SKM-1 treated with dmso at 0.1 percent for 144 hours (cell line): ENCODE data around the gene NTN5.
"Not testable (repeated sequence)": the region's sequence is repeated elsewhere in the genome, so short reads cannot be mapped to it uniquely, and the experiment has no call there.

Experiments used
- DNase-seq: peaks from one replicate; lab custom pipeline; 2025; ENCODE audit not compliant: unreplicated experiment; lab: John Stamatoyannopoulos, UW

The NTN5 gene

GRCh38 chr19:48670699-48671445, 1.9 kb downstream of the NTN5 start:
- DNase-seq = no peak

GRCh38 chr19:48669903-48670668, 2.7 kb downstream of the NTN5 start:
- DNase-seq = no peak

- no peak for DNase-seq
Measured at GRCh38 chr19:48668761-48669160, 4.1 kb downstream of the NTN5 start.

- DNase-seq = no peak
Measured at GRCh38 chr19:48668332-48668731, 4.5 kb downstream of the NTN5 start.

- DNase-seq = no peak
Measured at GRCh38 chr19:48665786-48666185, 7.0 kb downstream of the NTN5 start.

GRCh38 chr19:48664476-48664875, 8.3 kb downstream of the NTN5 start:
- DNase-seq = no peak

- no peak for DNase-seq
Measured at GRCh38 chr19:48663667-48664066, 9.2 kb downstream of the NTN5 start.

- no peak for DNase-seq
Measured at GRCh38 chr19:48661711-48662090, 11.1 kb downstream of the NTN5 start.

- peak; percentile 75 for DNase-seq
Measured at GRCh38 chr19:48660852-48661710, 11.7 kb downstream of the NTN5 start.

GRCh38 chr19:48659768-48660167, 13.0 kb downstream of the NTN5 start:
- DNase-seq = peak; percentile 66

- no peak for DNase-seq
Measured at GRCh38 chr19:48658483-48658882, 14.3 kb downstream of the NTN5 start.

- DNase-seq = not testable (repeated sequence)
Measured at GRCh38 chr19:48657828-48658227, 15.0 kb downstream of the NTN5 start.

- DNase-seq = no peak
Measured at GRCh38 chr19:48656840-48657474, 15.9 kb downstream of the NTN5 start.

GRCh38 chr19:48654299-48655059, 18.3 kb downstream of the NTN5 start:
- DNase-seq = no peak

- DNase-seq = no peak
Measured at GRCh38 chr19:48651683-48652048, 21.2 kb downstream of the NTN5 start.

GRCh38 chr19:48650974-48651682, 21.7 kb downstream of the NTN5 start:
- DNase-seq = no peak

GRCh38 chr19:48648134-48648533, 24.7 kb downstream of the NTN5 start:
- no peak for DNase-seq

- DNase-seq = no peak
Measured at GRCh38 chr19:48646722-48647216, 26.0 kb downstream of the NTN5 start.

GRCh38 chr19:48646001-48646721, 26.7 kb downstream of the NTN5 start, which contains the start of gene CA11:
CA11 (minus strand) TSS chr19:48646187; CDS start chr19:48645632, 555 bp downstream.
- DNase-seq = peak; percentile 67
